ENCODE results near the gene MPZ.

The MPZ gene

GRCh38 chr1:161350671-161351070 lies 40.9 kb upstream of the MPZ start:
- no peak overlapping the region for H2BK15ac ChIP-seq (ENCODE audit: low read length)
- no peak overlapping the region for H4K8ac ChIP-seq (ENCODE audit: low read depth, low read length)
- H2BK12ac ChIP-seq (ENCODE audit: low read length) = no peak overlapping the region
- H2BK5ac ChIP-seq (ENCODE audit: low read length) = no peak overlapping the region
- no peaks in the 10 kb centered on the region for H3K9me3 ChIP-seq (replicated peaks in 1 of 2; ENCODE audit: control insufficient read depth in 2 of 2, insufficient read depth in 1 of 2, low read depth in 1 of 2, low read length in 2 of 2)
- no peak overlapping the region for H3K27ac ChIP-seq (replicated peaks; ENCODE audit: low read length)
- no peaks in the 10 kb centered on the region for H3K27me3 ChIP-seq (ENCODE audit: control insufficient read depth in 3 of 3, insufficient read depth in 3 of 3, low read depth in 1 of 3, low read length in 3 of 3)
- WGBS, 2 donors (ENCODE audit: extremely low coverage in 2 of 2, insufficient read length in 2 of 2, insufficient replicate concordance in 1 of 2) = no CpG with 5 or more reads among the region's 1 CpG
- no peak overlapping the region for H3K9ac ChIP-seq (ENCODE audit: low read depth, low read length, poor library complexity)
- no peak overlapping the region for H2BK120ac ChIP-seq (ENCODE audit: low read depth, low read length)
- H3K4me3 ChIP-seq (ENCODE audit: low read length in 2 of 2) = no peak overlapping the region
- no peak for DNase-seq (ENCODE audit: low spot score)
- no peak overlapping the region for H3K18ac ChIP-seq (ENCODE audit: low read length)
- H3K4ac ChIP-seq (ENCODE audit: low read length) = no peak overlapping the region
- H3K23ac ChIP-seq (ENCODE audit: low read depth, low read length, poor library complexity) = no peak overlapping the region
- no peak overlapping the region for H3K4me2 ChIP-seq (ENCODE audit: insufficient read depth, low read length, poor library complexity, severe bottlenecking)
- no peaks in the 10 kb centered on the region for H3K4me1 ChIP-seq (ENCODE audit: control insufficient read depth in 2 of 2, insufficient read depth in 1 of 2, low read depth in 1 of 2, low read length in 2 of 2)
- H3K36me3 ChIP-seq (replicated peaks in 1 of 2; ENCODE audit: control insufficient read depth in 2 of 2, insufficient read depth in 2 of 2, low read length in 2 of 2) = peaks cover 3 to 45% of the 10 kb centered on the region in 2 donors
- no peak overlapping the region for H3K14ac ChIP-seq (ENCODE audit: low read length)
- H3K79me1 ChIP-seq (ENCODE audit: low read depth, low read length) = no peaks in the 10 kb centered on the region
- H4K91ac ChIP-seq (ENCODE audit: low read depth, low read length, poor library complexity) = no peak overlapping the region
- no peak overlapping the region for H2AK5ac ChIP-seq (ENCODE audit: low read depth, low read length)
- no peak overlapping the region for H2AFZ ChIP-seq (ENCODE audit: low read length)

GRCh38 chr1:161342821-161343220 lies 33.1 kb upstream of the MPZ start:
- Histone ChIP-seq H4K91ac (ENCODE audit: low read depth, low read length, poor library complexity) (no peak overlapping the region), H3K18ac (ENCODE audit: low read length) (no peak overlapping the region), H3K9ac (ENCODE audit: low read depth, low read length, poor library complexity) (no peak overlapping the region), H4K8ac (ENCODE audit: low read depth, low read length) (no peak overlapping the region), H3K4me3 (ENCODE audit: low read length in 2 of 2) (no peak overlapping the region), H2BK15ac (ENCODE audit: low read length) (no peak overlapping the region), H3K27ac (replicated peaks; ENCODE audit: low read length) (no peak overlapping the region), H2AK5ac (ENCODE audit: low read depth, low read length) (no peak overlapping the region), H3K36me3 (replicated peaks in 1 of 2; ENCODE audit: control insufficient read depth in 2 of 2, insufficient read depth in 2 of 2, low read length in 2 of 2) (peaks cover 10 to 77% of the 10 kb centered on the region in 2 donors), H2BK5ac (ENCODE audit: low read length) (no peak overlapping the region), H3K9me3 (replicated peaks in 1 of 2; ENCODE audit: control insufficient read depth in 2 of 2, insufficient read depth in 1 of 2, low read depth in 1 of 2, low read length in 2 of 2) (no peaks in the 10 kb centered on the region), H2BK12ac (ENCODE audit: low read length) (no peak overlapping the region), H3K14ac (ENCODE audit: low read length) (no peak overlapping the region), H2BK120ac (ENCODE audit: low read depth, low read length) (no peak overlapping the region), H3K79me1 (ENCODE audit: low read depth, low read length) (peaks cover 2% of the 10 kb centered on the region), H3K23ac (ENCODE audit: low read depth, low read length, poor library complexity) (no peak overlapping the region), H3K4ac (ENCODE audit: low read length) (no peak overlapping the region), H3K4me2 (ENCODE audit: insufficient read depth, low read length, poor library complexity, severe bottlenecking) (no peak overlapping the region), H3K27me3 (ENCODE audit: control insufficient read depth in 3 of 3, insufficient read depth in 3 of 3, low read depth in 1 of 3, low read length in 3 of 3) (no peaks in the 10 kb centered on the region), H3K4me1 (ENCODE audit: control insufficient read depth in 2 of 2, insufficient read depth in 1 of 2, low read depth in 1 of 2, low read length in 2 of 2) (no peaks in the 10 kb centered on the region), H2AFZ (ENCODE audit: low read length) (no peak overlapping the region)
- DNase-seq (ENCODE audit: low spot score) = no peak
- no CpG with 5 or more reads among the region's 5 CpGs for WGBS, 2 donors (ENCODE audit: extremely low coverage in 2 of 2, insufficient read length in 2 of 2, insufficient replicate concordance in 1 of 2)

GRCh38 chr1:161342177-161342576 lies 32.4 kb upstream of the MPZ start:
- H3K4ac ChIP-seq (ENCODE audit: low read length) = no peak overlapping the region
- no peak overlapping the region for H3K27ac ChIP-seq (replicated peaks; ENCODE audit: low read length)
- no peaks in the 10 kb centered on the region for H3K27me3 ChIP-seq (ENCODE audit: control insufficient read depth in 3 of 3, insufficient read depth in 3 of 3, low read depth in 1 of 3, low read length in 3 of 3)
- no peak overlapping the region for H3K18ac ChIP-seq (ENCODE audit: low read length)
- peaks cover 2% of the 10 kb centered on the region for H3K79me1 ChIP-seq (ENCODE audit: low read depth, low read length)
- peaks cover 10 to 83% of the 10 kb centered on the region in 2 donors for H3K36me3 ChIP-seq (replicated peaks in 1 of 2; ENCODE audit: control insufficient read depth in 2 of 2, insufficient read depth in 2 of 2, low read length in 2 of 2)
- H2BK5ac ChIP-seq (ENCODE audit: low read length) = no peak overlapping the region
- H3K4me1 ChIP-seq (ENCODE audit: control insufficient read depth in 2 of 2, insufficient read depth in 1 of 2, low read depth in 1 of 2, low read length in 2 of 2) = no peaks in the 10 kb centered on the region
- no peaks in the 10 kb centered on the region for H3K9me3 ChIP-seq (replicated peaks in 1 of 2; ENCODE audit: control insufficient read depth in 2 of 2, insufficient read depth in 1 of 2, low read depth in 1 of 2, low read length in 2 of 2)
- no peak overlapping the region for H2AK5ac ChIP-seq (ENCODE audit: low read depth, low read length)
- no peak overlapping the region for H2BK12ac ChIP-seq (ENCODE audit: low read length)
- no peak overlapping the region for H2BK15ac ChIP-seq (ENCODE audit: low read length)
- DNase-seq (ENCODE audit: low spot score) = no peak
- H3K4me2 ChIP-seq (ENCODE audit: insufficient read depth, low read length, poor library complexity, severe bottlenecking) = no peak overlapping the region
- no CpG with 5 or more reads among the region's 2 CpGs for WGBS, 2 donors (ENCODE audit: extremely low coverage in 2 of 2, insufficient read length in 2 of 2, insufficient replicate concordance in 1 of 2)
- no peak overlapping the region for H3K4me3 ChIP-seq (ENCODE audit: low read length in 2 of 2)
- no peak overlapping the region for H2BK120ac ChIP-seq (ENCODE audit: low read depth, low read length)
- H4K8ac ChIP-seq (ENCODE audit: low read depth, low read length) = no peak overlapping the region
- no peak overlapping the region for H3K14ac ChIP-seq (ENCODE audit: low read length)
- H4K91ac ChIP-seq (ENCODE audit: low read depth, low read length, poor library complexity) = no peak overlapping the region
- H3K9ac ChIP-seq (ENCODE audit: low read depth, low read length, poor library complexity) = no peak overlapping the region
- no peak overlapping the region for H3K23ac ChIP-seq (ENCODE audit: low read depth, low read length, poor library complexity)
- H2AFZ ChIP-seq (ENCODE audit: low read length) = no peak overlapping the region

GRCh38 chr1:161335796-161336195 lies 26.0 kb upstream of the MPZ start:
- Histone ChIP-seq H3K36me3 (replicated peaks in 1 of 2; ENCODE audit: control insufficient read depth in 2 of 2, insufficient read depth in 2 of 2, low read length in 2 of 2) (peaks cover 9 to 93% of the 10 kb centered on the region in 2 donors), H3K9ac (ENCODE audit: low read depth, low read length, poor library complexity) (no peak overlapping the region), H3K23ac (ENCODE audit: low read depth, low read length, poor library complexity) (no peak overlapping the region), H3K18ac (ENCODE audit: low read length) (no peak overlapping the region), H3K9me3 (replicated peaks in 1 of 2; ENCODE audit: control insufficient read depth in 2 of 2, insufficient read depth in 1 of 2, low read depth in 1 of 2, low read length in 2 of 2) (no peaks in the 10 kb centered on the region), H3K4me2 (ENCODE audit: insufficient read depth, low read length, poor library complexity, severe bottlenecking) (no peak overlapping the region), H2BK12ac (ENCODE audit: low read length) (no peak overlapping the region), H3K4ac (ENCODE audit: low read length) (no peak overlapping the region), H3K27ac (replicated peaks; ENCODE audit: low read length) (no peak overlapping the region), H3K79me1 (ENCODE audit: low read depth, low read length) (peaks cover 2% of the 10 kb centered on the region), H2BK5ac (ENCODE audit: low read length) (no peak overlapping the region), H3K27me3 (ENCODE audit: control insufficient read depth in 3 of 3, insufficient read depth in 3 of 3, low read depth in 1 of 3, low read length in 3 of 3) (no peaks in the 10 kb centered on the region), H3K4me1 (ENCODE audit: control insufficient read depth in 2 of 2, insufficient read depth in 1 of 2, low read depth in 1 of 2, low read length in 2 of 2) (no peaks in the 10 kb centered on the region), H4K91ac (ENCODE audit: low read depth, low read length, poor library complexity) (no peak overlapping the region), H4K8ac (ENCODE audit: low read depth, low read length) (no peak overlapping the region), H2AFZ (ENCODE audit: low read length) (no peak overlapping the region), H3K4me3 (ENCODE audit: low read length in 2 of 2) (no peak overlapping the region), H3K14ac (ENCODE audit: low read length) (no peak overlapping the region), H2BK120ac (ENCODE audit: low read depth, low read length) (no peak overlapping the region), H2AK5ac (ENCODE audit: low read depth, low read length) (no peak overlapping the region), H2BK15ac (ENCODE audit: low read length) (no peak overlapping the region)
- no peak for DNase-seq (ENCODE audit: low spot score)
- WGBS, 2 donors (ENCODE audit: extremely low coverage in 2 of 2, insufficient read length in 2 of 2, insufficient replicate concordance in 1 of 2) = no CpG with 5 or more reads among the region's 3 CpGs
